ENCODE data around the gene LRRK1. TPM values are rescaled to one million over a fixed set of nuclear protein-coding genes. Genes with fewer than 3 reads are reported as not detected.

LRRK1 gene
- total and polyA plus RNA-seq, 2 of the 4 experiments (the other 2 are of a cell fraction), result 3.0 to 5.8 TPM

GRCh38 chr15:101018016-101018415 is 98.9 kb downstream of the LRRK1 start:
- H3K14ac ChIP-seq (replicated peaks; ENCODE audit: low read depth, low read length), result no peak overlapping the region
- H3K18ac ChIP-seq (ENCODE audit: low read depth, low read length), result peak overlapping the region; percentile 97
- H3K56ac ChIP-seq (ENCODE audit: extremely low read depth, insufficient read depth, low read length), result no peak overlapping the region
- H2BK120ac ChIP-seq (ENCODE audit: low read depth, low read length), result no peak overlapping the region
- no peak overlapping the region for H2AFZ ChIP-seq (replicated peaks; ENCODE audit: low read length, poor library complexity)
- no peak overlapping the region for H2BK5ac ChIP-seq (ENCODE audit: low read depth, low read length, poor library complexity, severe bottlenecking)
- peak overlapping the region in 1 of 2 experiments; percentile 55; a peak in 1 of 4 replicates for H4K8ac ChIP-seq (ENCODE audit: low read depth in 2 of 2, low read length in 2 of 2)
- H3K36me3 ChIP-seq (ENCODE audit: control insufficient read depth, insufficient read depth, low read length), result peaks cover 18% of the 10 kb centered on the region
- H3K23ac ChIP-seq (ENCODE audit: low read depth, low read length), result no peak overlapping the region
- no peaks in the 10 kb centered on the region for H3K9me1 ChIP-seq (ENCODE audit: insufficient read depth, low read length)
- H4K5ac ChIP-seq (ENCODE audit: low read depth, low read length), result peak overlapping the region; percentile 80; the same call in 1 of the 2 replicates
- ATAC-seq (ENCODE audit: low read depth), result peak; percentile 19; the same call in 1 of the 2 replicates
- H2AK9ac ChIP-seq (replicated peaks; ENCODE audit: low read depth, low read length, poor library complexity), result no peak overlapping the region
- no peaks in the 10 kb centered on the region for H3K9me3 ChIP-seq (ENCODE audit: control insufficient read depth, insufficient read depth, low read length)
- CTCF ChIA-PET, result no interaction called here
- no peak overlapping the region for H2BK20ac ChIP-seq (ENCODE audit: low read depth, low read length)
- peak; percentile 61 for DNase-seq
- no CpG with 5 or more reads among the region's 1 CpG for WGBS, 2 experiments (ENCODE audit: extremely low coverage in 2 of 2, insufficient read length in 1 of 2)
- no peak overlapping the region for H3K9ac ChIP-seq (ENCODE audit: low read depth, low read length)
- H4K91ac ChIP-seq (ENCODE audit: insufficient read depth, low read depth, low read length), result 0 out of 2 replicates have a peak overlapping the region, but pooled peaks have one; percentile 56
- no peaks in the 10 kb centered on the region for H3K79me1 ChIP-seq (ENCODE audit: low read depth in 1 of 2, low read length in 2 of 2)
- H3K27me3 ChIP-seq (ENCODE audit: control insufficient read depth, insufficient read depth, low read length), result no peaks in the 10 kb centered on the region
- no peak overlapping the region for H3K4me2 ChIP-seq (ENCODE audit: low read depth, low read length)
- POLR2A ChIA-PET (ENCODE audit: unreplicated experiment), result no interaction called here
- H2BK15ac ChIP-seq (ENCODE audit: low read depth, low read length), result no peak overlapping the region
- no peaks in the 10 kb centered on the region for H4K20me1 ChIP-seq (ENCODE audit: insufficient read depth, low read length)
- TF ChIP-seq MXI1 (IDR thresholded peaks at IDR 0.05; ENCODE audit: borderline replicate concordance, low read depth, low read length) (no peak), MAZ (IDR thresholded peaks at IDR 0.05; ENCODE audit: borderline replicate concordance, low read depth, low read length) (no peak), RFX5 (IDR thresholded peaks at IDR 0.05; ENCODE audit: low read depth, low read length) (no peak), RCOR1 (IDR thresholded peaks at IDR 0.05; ENCODE audit: insufficient replicate concordance, low read length) (no peak), CEBPB (IDR thresholded peaks at IDR 0.05; ENCODE audit: low read depth, low read length) (peak; percentile 73), CHD1 (IDR thresholded peaks at IDR 0.05; ENCODE audit: low read depth, low read length) (no peak), ELK1 (IDR thresholded peaks at IDR 0.05; ENCODE audit: borderline replicate concordance, low read depth, low read length) (no peak), MAFK (IDR thresholded peaks at IDR 0.05; ENCODE audit: low read depth, low read length) (no peak), POLR2A (IDR thresholded peaks at IDR 0.05; ENCODE audit: low read depth, low read length) (no peak)
- no peak overlapping the region for H2AK5ac ChIP-seq (ENCODE audit: low read depth, low read length)
- in situ Hi-C loops (cut with MboI; ENCODE audit: low sequenced_read_pairs) (loop anchor here (5.0 kb wide), 1 partner anchor 239 kb away; no protein-coding TSS in a partner anchor), intact Hi-C loops (cut with micrococcal nuclease) (loop anchor here (5.0 to 10.0 kb wide), 3 partner anchors 69 to 627 kb away; no protein-coding TSS in a partner anchor), dilution Hi-C loops (cut with HindIII; ENCODE audit: low sequenced_read_pairs, unreplicated experiment) (loop anchor here (25.0 kb wide), 1 partner anchor 381 kb away; no protein-coding TSS in a partner anchor)
- peak overlapping the region; percentile 83; the same call in 1 of the 2 replicates for H3K27ac ChIP-seq (ENCODE audit: insufficient read depth, low read length)
- peaks cover 9% of the 10 kb centered on the region; the same call in 1 of the 2 replicates for H3K4me1 ChIP-seq (ENCODE audit: control insufficient read depth, insufficient read depth, low read length)
- BruUV-seq (replicated peaks), result no TSS peak
- H3K4ac ChIP-seq (ENCODE audit: low read depth, low read length), result no peak overlapping the region
- no peak overlapping the region for H3K4me3 ChIP-seq (ENCODE audit: insufficient read depth, low read depth, low read length)
